ENCODE data around the gene HMCN1.

The HMCN1 gene

DNA sequence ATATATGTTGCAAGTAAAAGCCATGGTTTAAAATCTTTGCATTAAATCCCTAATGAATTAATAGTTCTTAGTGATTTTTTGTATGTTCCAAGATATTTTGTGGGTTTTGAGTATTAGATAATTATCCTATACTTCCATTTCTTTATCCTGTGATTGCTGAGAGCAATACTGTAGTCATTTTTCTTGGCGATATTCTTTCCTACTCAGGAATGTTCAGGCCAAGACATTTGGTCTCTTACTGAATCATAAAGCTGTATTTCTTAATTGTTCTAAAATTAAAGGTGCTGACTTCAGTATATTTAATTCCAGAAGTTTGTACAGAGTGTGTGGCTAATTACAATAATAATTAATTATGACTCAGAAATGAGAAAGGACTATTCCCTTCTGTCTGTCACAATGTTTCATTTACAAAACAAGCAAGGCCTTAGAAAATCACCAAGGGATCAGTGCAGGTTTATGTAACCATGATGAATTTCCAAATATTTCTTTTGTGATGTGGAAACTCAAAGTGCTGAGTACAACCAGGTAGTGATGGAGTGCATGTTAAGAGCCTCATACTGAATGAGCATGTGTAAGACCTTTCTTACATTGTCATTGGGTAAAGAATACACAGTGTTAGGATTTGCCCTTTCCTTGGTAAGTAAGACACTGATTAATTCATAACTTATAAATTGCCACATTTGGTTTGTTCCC lies 161.2 kb downstream of the HMCN1 start:
- DNase-seq (ENCODE audit: extremely low read depth in 1 of 2, low read depth in 1 of 2): no peak

DNA sequence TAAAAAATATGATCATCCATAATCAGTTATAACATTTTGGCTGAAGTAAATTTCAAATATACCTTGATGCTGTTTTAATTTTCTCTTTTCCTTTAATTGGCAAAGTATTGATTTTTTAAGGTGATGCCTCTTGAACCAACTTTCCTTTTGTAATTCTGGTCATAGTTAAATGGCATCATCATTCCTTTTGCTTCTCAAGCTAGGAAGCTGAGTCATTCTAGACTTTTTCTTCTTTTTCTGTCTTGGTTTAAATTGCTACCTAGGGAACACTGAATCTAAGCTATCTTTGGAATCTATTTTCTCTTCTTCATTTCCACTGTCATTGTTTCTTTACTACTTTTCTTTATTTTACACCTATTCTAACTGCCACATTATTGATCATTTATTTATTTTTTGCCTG lies 162.7 kb downstream of the HMCN1 start:
- no peak for DNase-seq (ENCODE audit: extremely low read depth in 1 of 2, low read depth in 1 of 2)

DNA sequence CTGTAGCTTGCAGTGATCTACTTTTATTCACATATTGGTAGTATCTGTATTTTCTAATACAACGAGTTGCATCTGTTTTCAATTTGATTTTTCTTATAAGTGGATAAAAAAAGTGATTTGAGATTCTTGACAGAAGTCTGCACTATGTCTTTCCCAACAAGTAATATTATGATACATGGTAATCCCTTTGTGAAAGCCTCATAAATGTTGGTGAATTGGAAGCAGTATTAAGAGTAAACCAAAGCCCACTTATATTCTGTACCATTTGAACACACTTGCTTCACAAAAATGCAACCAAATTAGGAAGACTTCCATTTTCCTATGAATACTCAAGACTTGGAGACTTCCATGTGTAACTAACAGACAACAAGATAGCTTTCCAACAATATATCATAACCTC lies 172.0 kb downstream of the HMCN1 start:
- no peak for DNase-seq (ENCODE audit: extremely low read depth in 1 of 2, low read depth in 1 of 2)

DNA sequence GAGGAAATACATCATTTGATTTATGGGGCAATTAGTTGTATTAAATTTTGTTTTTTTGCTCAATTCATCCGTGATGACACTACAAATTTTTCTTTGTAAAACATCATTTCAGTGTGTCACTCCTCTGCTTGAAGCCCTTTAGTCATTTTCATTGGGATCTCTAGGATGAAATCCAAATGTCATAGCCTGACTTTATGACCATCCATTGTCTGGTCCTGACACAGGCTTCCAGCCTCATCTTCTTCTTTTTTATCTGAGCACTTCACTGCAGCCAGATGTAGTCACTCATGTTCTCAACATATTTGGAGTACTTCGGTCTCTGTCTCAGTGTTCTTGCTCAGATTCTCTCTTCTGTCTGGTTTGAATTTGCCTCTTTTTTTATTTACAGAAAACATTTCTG lies 173.1 kb downstream of the HMCN1 start:
- DNase-seq (ENCODE audit: extremely low read depth in 1 of 2, low read depth in 1 of 2): no peak

DNA sequence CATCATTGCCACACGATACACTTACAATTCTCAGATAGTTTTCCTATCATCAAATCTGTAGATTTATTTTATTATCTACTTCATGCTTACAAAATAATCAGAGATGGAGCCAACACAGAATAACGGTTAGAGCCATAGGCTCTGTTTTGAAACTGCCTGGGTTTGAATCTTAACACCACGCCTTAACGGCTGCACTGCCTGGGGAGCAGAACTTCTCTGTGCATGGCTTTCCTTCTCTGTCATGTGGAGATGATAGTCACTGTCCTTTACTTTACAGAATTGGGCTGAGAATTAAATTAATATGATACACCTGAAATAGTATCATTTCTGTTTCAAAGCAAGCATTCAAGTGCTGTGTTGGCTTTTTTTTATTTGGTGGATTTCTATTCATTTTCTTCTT lies 177.8 kb downstream of the HMCN1 start:
- no peak for DNase-seq (ENCODE audit: extremely low read depth in 1 of 2, low read depth in 1 of 2)

DNA sequence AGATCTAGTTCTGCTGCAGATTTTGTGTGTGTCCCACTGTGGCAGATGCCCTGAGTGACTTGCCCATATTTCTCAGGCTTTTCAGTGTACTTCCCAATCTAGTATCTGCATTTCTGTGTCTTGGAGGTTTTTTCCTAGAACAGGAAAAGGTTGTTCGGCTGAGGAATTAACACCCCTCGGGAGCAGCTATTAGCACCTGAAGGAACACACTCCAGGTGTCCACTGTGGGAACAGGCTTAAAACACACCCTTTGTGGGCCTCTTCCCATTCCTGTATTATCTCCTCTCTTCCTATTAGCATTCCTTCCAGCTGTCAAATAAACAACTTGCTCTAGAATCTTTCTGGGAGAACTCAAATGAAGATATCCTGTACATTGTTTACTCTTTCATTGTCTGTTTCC lies 178.3 kb downstream of the HMCN1 start:
- no peak for DNase-seq (ENCODE audit: extremely low read depth in 1 of 2, low read depth in 1 of 2)

DNA sequence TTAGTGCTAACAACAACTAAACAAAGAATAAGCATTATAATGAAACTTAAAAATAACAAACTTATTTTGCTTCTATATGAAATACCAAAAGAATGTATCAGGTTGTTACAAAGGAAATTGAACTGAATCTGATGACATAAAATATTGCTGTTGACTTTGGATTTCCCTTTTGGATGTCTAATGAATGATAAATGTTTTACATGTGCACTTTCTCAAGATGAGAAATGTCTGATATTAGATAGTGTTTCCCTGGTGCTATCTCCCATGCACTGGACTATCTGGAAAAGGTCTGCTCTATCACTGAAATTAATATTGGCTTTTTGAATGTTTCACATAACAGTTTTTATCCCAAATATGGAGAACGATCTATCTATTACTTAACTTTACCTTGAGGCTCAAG lies 179.9 kb downstream of the HMCN1 start:
- no peak for DNase-seq (ENCODE audit: extremely low read depth in 1 of 2, low read depth in 1 of 2)

DNA sequence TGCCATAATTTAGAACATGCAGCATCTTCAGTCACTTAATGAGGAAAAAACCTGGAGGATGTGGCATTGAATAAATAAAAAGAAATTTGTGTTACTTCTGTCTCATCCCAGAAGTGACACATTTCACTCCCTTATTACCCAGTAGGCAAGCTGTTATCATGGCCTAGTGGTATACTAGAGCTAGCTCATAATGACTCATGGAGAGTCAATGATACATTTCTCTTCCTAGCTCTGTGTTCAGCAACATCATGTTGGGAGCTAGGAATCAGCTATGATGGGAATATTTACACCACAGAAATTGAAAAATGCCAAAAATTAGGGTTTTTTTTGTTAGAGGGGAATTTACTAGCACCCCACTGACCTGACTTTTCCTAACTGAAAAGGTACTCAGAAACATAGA lies 182.7 kb downstream of the HMCN1 start:
- DNase-seq (ENCODE audit: extremely low read depth in 1 of 2, low read depth in 1 of 2): no peak

DNA sequence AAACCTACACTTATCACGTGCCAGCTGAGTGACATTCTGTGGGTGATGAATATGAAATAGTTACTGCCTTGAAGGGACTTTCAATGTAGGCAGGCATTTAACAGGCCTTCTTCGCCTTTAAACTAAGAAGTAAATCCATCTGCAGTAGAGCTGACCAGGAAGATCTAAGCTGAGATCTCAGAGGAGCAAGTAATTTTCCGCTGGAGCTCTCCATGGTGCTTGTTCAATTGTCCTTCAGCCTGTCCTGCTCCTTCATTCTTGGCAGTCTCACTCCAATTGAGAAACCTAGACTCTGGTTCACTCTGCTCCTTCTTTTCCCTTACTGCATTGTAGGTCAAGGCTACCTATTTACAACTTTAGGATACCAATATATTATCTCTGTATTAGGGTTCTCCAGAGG lies 183.5 kb downstream of the HMCN1 start:
- DNase-seq (ENCODE audit: extremely low read depth in 1 of 2, low read depth in 1 of 2): no peak

DNA sequence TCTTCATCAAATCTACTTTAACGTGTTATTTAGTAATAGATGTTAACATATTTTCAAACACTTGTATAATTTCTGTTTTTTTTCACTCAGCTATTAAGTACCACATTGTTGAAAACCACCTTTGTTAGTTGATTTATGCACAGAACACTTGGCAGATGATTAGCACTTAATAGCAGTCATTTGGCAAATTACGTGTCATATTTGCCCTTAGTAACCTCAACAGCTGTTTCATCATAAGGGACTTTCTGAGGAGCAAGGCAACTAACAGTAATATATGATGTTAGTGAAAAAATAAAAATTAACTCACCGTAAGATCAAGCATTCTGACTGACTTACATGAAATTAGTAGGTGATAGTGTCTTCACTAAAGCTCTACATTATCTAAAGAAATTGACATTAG lies 186.4 kb downstream of the HMCN1 start:
- no peak for DNase-seq (ENCODE audit: extremely low read depth in 1 of 2, low read depth in 1 of 2)

DNA sequence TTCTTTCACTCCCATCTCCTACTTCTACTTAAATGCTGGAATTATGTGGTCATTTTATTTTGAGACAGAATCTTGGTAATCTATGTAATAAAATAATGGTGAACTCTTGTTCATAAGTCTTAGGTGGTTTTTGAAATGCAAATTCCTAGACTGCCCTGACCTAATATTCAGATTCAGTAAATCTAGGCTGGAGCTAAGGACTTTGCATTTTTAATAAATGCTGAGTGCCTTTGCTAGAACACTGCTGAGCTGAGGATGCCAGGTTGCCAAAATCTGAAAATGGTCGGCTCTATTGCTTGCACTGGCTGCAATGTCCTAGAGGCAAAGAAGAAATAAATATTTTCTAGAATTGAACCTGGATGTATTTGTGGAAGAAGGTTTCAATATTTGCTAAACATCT lies 187.4 kb downstream of the HMCN1 start:
- DNase-seq (ENCODE audit: extremely low read depth in 1 of 2, low read depth in 1 of 2): no peak

DNA sequence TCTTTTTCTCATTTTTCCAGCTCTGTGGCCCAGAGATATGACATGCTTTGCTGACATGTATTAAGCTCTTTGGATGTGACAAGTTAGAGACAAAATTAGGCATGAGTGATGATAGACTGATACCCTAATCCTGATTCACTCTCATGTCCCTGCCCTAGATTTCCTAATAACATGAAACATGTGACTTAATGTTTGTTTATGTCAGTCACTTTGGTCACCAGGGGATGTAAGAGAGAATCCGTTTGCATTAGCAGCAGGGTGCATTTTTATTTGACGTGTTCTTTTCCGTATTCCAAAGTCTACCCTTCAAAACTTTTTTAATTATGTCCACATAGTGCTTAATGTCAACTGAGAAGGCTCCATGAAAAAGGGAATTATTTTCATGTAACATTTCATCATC lies 192.4 kb downstream of the HMCN1 start:
- DNase-seq (ENCODE audit: extremely low read depth in 1 of 2, low read depth in 1 of 2): no peak

DNA sequence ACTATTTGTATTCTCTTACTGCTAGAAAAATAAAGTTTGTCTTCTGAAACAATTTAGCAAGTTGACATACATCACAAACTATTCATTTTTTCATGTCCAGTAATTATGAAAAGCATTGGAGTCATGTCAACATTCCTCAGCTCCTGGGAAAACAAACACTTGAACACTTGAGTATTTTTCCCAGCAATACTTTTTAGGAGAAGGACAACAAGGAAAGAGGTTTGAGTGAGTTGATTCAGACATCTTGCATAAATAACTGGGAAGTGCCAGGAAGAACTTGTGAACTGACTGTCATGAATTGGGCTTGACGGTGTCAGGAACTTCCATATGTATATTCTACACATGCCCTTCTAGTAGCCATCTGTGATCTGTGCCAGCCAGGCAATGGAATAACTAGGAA lies 195.6 kb downstream of the HMCN1 start:
- DNase-seq (ENCODE audit: extremely low read depth in 1 of 2, low read depth in 1 of 2): no peak

DNA sequence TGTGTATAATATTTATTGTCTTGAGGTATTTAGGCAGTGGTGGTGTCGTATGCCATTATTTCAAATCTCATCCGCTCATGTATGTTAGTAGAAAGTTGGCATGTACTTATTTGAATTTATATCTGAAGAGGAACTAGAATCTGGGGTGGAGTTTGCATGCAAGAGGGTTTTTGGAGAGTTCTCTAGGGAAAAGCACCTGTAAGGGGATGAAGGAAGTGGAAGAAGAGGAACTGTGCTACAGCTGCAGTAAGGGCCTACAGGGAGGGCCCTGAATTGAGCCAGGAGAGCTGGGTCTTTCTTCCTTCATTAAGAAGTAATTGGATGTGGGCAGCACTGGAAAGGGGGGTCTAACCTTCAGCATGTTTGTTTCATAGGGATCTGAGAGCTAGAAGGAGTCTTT lies 197.2 kb downstream of the HMCN1 start:
- no peak for DNase-seq (ENCODE audit: extremely low read depth in 1 of 2, low read depth in 1 of 2)

DNA sequence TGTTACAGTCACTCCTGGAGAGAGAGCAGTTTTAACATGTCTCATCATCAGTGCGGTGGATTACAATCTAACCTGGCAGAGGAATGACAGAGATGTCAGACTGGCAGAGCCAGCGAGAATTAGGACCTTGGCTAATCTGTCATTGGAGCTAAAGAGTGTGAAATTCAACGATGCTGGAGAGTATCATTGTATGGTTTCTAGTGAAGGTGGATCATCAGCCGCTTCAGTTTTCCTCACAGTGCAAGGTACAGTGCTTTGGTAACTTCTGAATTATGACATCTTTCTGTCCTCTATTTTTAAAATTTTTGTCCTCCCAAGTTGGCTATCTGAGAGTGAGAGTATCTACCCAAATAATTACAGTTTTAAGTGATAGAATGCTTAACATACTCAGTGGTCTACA lies 199.4 kb downstream of the HMCN1 start:
- no peak for DNase-seq (ENCODE audit: extremely low read depth in 1 of 2, low read depth in 1 of 2)

DNA sequence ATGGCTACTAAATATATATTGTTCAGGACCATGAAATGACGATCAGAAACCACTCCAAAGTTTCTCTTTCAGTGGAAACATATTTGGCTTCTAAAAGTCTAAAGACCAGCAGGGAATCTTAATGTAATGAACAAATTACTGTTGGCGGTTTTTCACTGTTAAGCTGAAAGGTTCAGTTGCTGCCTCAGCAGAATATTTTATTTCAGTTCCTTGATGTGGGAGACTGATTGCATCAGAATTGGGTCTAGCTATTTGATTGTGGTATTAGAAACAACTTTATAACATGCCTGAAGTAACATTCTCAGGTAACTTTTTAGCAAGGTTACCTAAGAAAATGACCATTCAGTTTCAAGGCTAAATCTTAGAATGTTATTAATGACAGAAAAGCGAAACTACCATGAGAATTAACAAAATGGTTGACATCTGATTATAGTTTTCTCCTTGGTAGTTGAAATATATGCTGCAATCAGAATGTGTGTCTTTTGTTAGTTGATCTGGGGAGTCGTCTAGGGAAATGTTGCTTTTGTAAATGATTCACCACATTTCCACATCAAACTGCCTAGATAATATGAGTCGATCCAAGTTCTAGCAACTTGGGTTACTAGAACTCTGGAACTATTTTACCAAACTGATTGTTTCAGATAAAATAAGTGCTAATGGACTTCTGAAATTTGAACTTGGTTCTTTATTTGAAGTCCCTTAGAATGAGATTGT lies 200.4 kb downstream of the HMCN1 start:
- no peak for DNase-seq (ENCODE audit: extremely low read depth in 1 of 2, low read depth in 1 of 2)

DNA sequence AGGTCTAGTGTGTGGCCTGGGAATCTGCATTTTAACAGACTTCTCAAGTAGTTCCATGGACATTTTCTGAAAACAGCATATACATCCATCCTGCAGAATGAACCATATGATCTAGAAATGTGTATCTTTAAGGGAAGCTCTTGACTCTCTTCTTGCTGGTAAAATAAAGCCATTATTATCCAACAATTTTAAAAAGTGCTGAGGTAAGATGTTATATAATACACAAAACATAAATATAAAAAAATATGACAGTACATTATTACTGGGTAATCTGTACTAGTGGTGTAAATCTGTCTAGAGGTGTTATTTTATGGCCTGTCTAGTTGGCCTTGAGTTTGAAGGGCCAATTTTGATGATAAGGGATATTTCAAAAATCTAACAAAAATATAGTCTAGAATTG lies 201.2 kb downstream of the HMCN1 start:
- DNase-seq (ENCODE audit: extremely low read depth in 1 of 2, low read depth in 1 of 2): no peak

DNA sequence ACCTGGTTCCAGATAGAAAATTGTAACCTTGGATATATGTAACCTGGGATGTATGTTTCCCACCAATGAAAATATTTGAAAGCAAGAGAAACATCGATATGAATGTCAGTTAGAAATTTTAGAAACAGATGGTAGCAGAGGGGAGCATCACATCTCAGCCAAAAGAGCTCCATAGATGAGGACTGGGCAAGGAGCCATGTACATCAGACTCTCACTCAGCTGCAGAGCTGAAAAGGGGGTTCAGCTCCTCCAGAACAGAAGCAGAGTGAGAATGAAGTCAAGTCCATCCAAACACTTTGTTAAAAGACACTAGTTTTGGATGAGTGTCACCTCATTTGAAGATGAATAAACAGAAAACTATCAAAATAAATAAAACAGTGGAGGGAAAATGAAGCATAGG lies 202.4 kb downstream of the HMCN1 start:
- DNase-seq (ENCODE audit: extremely low read depth in 1 of 2, low read depth in 1 of 2): no peak

DNA sequence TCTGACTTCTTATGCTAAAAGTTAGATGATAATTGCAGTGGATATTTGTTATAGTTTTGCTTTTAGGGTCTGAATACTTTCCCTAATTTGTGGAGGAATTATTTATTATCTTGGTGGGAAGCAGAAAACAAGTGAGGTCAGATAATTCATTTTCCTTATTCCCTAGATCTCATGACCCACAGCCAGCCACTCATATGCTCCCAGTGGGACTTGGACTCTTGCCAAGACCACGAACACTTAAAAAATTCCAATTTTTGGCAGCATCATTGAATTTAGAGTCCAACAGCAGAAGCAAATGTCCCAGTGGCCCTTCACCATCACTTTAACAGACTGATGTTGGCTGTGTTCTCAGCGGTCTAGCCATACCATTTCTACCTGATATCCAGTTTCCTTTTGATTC lies 204.2 kb downstream of the HMCN1 start:
- DNase-seq (ENCODE audit: extremely low read depth in 1 of 2, low read depth in 1 of 2): no peak

DNA sequence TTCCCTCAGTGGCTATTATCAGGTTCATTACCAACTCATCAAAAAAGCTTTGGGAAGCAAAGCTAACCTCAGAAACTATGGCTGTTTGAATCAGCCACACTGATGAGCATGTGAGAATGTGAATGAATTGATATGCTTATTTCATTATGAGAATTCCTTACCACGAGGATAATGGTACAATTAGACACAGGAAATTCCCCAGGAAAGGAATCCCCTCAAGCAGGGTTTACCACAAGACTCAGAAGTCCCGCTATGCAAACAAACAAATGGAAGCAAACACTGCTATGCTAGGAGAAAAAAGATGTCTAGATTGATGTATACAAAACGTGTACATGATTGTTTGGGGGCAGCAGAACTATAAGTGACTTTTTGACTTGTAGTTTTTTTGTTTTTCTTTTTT lies 205.0 kb downstream of the HMCN1 start:
- DNase-seq (ENCODE audit: extremely low read depth in 1 of 2, low read depth in 1 of 2): no peak

DNA sequence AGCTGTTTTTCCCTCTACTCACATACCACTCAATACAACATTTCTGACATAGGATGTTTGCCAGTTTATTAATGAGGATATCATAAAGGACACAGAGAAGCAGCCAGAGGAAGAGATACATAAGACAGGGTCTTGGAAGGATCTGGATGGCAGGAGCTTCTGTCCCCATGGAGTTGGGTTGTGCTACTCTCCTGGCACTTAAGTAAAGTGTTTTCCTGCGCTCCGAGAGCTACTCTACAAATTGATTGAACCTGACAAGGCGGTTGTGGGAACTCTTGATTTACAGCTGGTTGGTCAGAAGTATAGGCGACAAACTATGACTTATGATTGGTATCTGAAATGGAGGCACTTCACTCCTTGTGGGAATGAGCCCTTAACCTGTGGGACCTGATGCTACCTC lies 208.8 kb downstream of the HMCN1 start:
- no peak for DNase-seq (ENCODE audit: extremely low read depth in 1 of 2, low read depth in 1 of 2)

DNA sequence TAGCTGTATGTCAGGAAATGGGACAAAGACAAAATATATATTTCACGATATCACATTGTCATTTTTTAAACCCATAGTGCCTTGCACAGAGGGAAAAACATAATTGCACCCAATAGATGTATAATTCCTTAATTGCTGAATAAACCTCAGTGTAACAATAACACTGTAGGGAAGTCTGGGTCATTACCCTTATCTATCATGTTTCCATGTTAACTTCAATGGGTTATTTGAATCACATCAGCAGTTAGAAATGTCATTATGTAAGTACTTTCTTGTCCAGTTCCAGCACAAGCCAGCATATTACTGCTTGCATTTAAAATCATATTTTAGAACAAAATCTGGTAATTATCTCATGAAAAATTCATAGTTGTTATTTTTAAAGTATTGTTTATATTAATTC lies 222.7 kb downstream of the HMCN1 start:
- no peak for DNase-seq (ENCODE audit: extremely low read depth in 1 of 2, low read depth in 1 of 2)
